Inflammatory macrophage (primary cell): ENCODE data around the gene PRPSAP1.
A peak's percentile ranks its signal among the peaks of the same experiment; 100 is the strongest.
"Not testable (repeated sequence)": the region's sequence is repeated elsewhere in the genome, so short reads cannot be mapped to it uniquely, and the experiment has no call there.

Experiments used
- DNase-seq, 2 donors: peaks; one replicate each; pipeline ENCODE4 v3.0.0-alpha.2; 2020 to 2022

Gene PRPSAP1

DNA sequence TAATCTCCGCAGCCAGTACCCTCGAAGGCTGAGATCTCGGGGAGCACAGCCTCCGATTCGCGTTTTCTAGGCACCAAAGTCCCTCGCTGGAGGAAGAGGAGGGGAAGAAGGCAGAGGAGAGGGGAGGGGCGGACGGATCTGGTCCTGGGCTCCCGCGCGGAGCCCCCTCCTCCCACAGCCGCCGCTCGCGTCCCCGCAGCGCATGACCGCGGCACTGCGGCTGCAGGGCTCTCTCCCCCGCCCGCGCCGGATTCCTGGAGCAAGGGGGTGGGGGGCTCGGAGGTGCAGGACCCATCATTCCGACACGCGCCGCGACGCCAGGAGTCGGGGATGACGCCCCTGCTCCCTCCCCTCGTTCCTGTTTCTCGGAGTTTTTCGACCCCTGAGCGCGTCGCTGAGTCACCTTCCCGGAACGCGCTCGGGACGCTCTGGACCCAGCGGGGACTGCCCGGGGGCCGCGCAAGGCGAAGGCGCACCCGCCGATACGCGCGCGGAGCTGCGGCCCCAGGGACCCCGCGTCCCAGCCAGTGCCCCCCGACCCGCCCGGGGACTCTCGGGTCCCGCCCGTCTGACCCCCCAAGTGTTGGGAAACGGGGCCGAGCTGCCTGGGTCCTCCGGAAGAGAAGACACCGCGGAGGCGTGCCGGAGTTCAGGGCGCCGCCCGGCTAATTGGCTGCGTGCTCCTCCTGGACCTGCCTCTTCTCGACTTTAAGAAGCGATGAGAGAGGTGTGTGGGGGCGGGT, 29.3 kb upstream of the PRPSAP1 start:
- DNase-seq, result peak; percentile 50 to 63

DNA sequence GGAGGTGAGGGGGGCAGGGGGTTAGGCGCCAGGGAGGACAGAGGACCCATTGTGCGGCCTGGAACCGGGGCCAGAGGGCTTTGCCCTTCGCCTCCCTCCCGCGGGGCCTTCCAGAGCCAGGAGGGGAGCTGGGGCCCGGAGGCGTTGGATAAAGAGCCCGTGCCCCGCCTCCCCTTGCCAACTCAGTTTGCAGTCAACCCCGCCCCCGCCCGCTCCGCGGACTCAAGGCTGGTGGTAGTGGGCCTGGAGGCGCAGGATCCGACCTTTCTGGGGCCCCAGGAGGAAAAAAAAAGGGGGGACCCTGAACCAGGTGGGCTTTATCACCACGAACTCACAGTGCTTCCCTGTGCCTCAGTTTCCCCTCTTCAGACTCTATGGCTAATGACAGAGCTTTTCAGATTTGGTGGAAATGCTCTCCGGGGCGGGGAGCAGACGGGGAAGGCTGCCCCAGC, 28.7 kb upstream of the PRPSAP1 start:
- DNase-seq, result peak in 1 of 2 donors; percentile 28

- DNase-seq, result peak; percentile 67 to 80
Measured at GRCh38 chr17:76381633-76382350, 28.1 kb upstream of the PRPSAP1 start.

DNA sequence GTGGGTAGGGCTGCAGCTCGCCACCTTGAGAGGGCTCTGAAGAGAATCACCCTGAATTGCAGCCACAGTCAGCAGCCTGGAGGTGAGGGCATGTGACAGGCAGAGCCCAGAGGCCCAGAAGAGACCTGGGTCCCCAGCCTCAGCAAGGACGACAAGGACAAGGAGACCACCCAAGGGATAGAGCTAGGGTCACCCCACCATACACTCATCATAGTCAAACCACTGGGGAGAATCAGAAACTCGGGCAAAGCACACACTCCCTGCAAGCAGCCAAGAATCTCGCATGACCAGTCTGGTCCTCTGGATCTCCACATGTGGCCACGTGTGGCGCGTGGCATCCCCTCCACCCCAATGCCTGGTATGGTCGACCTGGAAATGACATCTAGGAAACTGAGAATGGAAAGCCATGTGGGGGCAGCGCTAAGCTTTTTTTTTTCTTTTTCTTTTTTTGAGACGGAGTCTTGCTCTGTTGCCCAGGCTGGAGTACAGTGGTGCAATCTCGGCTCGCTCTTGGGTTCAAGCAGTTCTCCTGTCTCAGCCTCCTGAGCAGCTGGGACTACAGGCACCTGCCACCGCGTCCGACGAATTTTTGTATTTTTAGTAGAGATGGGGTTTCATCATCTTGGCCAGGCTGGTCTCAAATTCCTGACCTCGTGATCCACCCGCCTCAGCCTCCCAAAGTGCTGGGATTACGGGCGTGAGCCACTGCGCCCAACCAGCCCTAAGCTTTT, 26.1 kb upstream of the PRPSAP1 start:
- no peak for DNase-seq

DNA sequence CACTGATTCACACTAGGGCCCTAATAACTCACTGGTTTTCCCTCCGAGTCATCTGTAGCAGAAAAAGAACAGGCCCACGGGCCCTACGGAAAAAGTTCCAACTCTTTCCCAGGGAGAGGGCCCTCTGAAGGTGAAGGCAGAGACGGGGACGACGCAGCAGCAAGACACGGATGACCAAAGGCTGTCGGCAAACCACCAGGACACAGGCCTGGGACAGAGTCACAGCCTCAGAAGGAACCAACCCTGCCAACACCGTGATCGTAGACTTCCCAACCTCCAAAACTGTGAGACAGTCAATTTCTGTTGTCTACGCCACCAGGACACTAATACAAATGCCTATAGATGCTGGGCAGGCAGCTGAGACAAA, 25.5 kb upstream of the PRPSAP1 start:
- DNase-seq, result no peak

- DNase-seq, result no peak
Measured at GRCh38 chr17:76378548-76379274, 25.0 kb upstream of the PRPSAP1 start.

GRCh38 chr17:76376318-76377133, 22.8 kb upstream of the PRPSAP1 start:
- DNase-seq, result no peak

DNA sequence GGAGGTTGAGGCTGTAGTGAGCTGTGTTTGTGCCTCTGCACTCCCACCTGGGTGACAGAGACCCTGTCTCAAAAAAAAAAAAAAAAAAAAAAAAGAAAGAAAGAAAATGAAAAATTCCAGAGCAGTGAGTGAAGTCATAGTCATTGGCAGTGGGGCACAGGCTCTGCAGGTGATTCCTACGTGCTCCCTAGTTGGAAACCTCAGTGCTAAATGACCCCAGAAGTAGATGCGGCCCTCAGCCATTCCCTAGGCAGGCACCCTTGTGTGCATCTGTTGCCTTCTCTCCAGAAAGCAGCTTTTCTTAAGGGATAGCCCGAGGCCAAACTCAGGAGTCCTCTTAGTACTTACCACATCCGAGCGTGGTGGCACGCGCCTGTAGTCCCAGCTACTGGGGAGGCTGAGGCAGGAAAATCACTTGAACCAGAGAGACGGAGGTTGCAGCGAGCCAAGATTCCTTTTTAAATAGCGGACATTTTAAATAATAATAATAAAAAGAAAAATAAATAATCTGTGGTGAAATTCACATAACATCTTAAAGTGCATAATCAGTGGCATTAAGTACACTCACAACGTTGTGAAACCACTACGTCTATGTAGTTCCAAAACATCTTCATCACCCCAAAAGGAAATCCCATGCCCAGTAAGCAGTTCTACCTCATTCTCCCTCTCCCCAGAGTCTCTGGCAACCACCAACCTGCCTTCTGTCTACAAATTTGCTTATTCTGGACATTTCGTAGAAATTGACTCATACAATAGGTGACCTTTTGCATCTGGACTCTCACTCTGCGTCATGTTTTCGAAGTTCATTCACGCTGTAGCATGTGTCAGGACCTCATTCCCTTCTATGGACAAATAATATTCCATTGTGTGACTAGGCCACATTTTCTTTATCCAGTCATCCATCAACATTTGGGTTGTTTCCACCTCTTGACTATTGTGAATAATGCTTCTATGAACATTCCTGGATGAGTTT, 18.2 kb upstream of the PRPSAP1 start:
- no peak for DNase-seq

DNA sequence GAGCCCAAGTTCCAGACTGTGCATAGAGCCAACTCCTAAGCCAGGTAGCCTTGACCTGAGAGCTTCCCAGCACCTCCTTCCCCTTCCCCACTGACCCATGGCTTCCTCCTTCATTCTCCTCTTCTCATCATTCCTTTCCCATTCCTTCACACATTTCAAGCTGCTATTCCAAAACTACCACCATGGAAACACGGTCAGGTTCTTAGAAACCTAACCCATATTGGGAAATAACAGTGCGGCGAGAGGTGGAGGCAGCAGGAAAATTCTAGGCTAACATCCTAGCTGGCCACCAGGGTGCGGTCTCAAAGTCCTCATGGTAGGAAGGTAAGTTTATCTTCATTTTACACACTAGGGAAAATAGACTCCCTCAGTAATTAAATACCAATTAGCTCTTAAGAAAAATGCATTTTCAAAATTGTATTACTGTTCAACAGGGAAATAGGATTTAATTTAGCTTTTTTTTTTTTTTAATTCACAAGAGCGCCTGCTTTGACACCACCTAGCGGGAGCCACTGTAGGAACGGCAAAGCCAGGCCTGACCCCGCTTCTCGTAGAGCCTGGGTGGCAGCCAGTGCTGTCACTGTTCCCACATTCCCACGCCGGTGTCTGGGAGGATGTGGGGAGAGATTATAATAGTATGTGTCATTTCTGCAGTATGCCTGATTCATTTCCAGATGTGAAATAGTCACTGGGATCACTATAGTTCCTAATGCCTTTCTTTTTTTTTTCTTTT, 16.7 kb upstream of the PRPSAP1 start:
- no peak for DNase-seq

DNA sequence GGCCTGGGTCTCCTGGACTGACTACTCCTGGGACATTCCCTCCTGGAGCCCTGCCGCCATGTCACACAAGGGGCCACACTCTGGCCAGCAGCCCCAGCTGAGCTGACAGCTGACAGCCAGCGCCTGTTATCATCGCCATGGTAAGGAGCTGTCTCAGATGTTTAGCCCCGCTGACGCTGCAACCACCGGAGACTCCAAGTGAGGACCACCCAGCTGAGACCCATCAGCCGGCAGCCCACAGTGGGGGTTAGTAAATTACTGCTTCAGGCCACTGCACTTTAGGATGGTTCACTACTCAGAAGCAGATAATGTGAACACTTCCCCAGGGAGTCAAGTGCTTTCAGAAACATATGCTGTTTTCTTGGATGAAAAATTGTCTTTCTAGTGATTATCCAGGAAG, 16.1 kb upstream of the PRPSAP1 start:
- no peak for DNase-seq

DNA sequence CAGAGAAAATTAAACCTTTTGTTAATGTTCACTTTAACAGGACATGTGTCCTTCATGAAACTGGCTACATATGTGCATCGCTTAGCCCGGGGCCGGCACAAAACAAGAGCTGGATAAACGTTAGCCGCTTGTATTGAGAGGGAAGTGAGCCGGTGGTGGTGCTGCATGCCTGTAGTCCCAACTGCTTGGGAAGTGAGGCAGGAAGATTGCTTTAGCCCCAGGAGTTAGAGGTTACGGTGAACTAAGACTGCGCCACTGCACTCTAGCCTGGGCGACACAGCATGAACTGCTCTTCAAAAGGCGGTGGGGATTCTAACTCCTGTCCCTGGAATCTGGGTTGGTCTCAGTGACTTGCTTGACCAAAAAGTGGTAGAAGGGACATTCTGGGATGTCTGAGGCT, 15.7 kb upstream of the PRPSAP1 start:
- DNase-seq, result no peak

GRCh38 chr17:76368545-76368944, 14.8 kb upstream of the PRPSAP1 start:
- DNase-seq, result no peak

- no peak for DNase-seq
Measured at GRCh38 chr17:76367642-76368041, 13.9 kb upstream of the PRPSAP1 start.

- DNase-seq, result no peak
Measured at GRCh38 chr17:76366247-76366646, 12.5 kb upstream of the PRPSAP1 start.

- peak; percentile 29 to 32 for DNase-seq
Measured at GRCh38 chr17:76365256-76365903, 11.7 kb upstream of the PRPSAP1 start.

DNA sequence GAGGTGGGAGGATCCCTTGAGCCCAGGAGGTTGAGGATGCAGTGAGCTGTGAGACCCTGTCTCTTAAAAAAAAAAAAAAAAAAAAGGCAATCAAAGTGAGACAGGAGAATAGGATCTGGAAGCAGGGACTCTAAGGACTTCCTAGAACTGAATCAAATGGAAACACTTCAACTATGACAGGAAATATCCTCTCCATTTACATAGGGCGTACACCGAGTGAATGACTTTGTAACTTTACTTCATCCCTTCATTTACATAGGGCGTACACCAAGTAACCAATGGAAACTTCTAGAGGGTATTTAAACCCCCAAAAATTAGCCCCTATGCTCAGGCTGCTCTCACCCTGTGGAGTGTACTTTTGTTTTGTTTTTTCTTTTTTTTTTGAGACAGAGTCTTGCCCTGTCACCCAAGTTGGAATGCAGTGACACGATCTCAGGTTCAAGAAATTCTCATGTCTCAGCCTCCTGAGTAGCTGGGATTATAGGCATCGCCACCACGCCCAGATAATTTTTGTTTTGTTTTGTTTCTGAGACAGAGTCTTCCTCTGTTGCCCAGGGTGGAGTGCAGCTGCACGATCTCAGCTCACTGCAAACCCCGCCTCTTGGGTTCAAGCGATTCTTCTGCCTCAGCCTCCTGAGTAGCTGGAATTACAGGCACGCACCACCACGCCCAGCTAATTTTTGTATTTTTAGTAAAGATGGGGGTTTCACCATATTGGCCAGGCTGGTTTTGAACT, 9.6 kb upstream of the PRPSAP1 start:
- no peak for DNase-seq

DNA sequence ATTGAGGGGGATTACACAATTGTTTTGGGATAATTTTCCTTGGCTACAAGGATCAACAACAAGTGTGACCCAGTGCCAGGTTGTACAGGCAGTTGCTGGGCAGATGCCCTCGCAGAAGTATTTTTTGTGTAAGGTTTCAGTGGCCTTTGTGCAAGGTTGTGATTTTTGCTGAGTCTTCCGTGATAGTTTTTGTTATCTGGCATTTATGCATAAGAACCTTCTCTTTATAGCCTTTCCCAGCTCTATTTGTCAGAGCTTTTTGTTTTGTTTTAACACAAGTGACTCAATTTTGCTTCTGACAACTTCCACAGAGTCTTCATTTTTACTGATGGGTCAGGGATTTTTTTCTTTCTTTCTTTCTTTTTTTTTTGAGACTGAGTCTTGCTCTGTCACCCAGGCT, 6.7 kb upstream of the PRPSAP1 start:
- no peak for DNase-seq

DNA sequence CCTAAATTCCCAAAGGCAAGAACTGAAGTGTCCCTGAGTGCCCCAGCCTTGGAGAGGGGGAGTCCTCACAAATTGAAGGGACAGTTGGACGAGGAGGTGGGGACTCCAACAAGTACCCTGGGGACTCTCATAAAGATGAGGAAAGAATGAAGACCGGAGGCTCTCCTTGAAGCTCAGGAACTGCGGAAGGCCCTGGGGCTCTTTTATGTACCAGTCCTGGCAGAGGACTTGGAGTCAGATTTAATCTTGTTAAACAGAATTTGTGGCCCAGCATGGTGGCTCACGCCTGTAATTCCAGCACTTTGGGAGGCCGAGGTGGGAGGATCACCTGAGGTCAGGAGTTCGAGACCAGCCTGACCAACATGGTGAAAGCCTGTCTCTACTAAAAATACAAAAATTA, 6.1 kb upstream of the PRPSAP1 start:
- DNase-seq, result not testable (repeated sequence)

DNA sequence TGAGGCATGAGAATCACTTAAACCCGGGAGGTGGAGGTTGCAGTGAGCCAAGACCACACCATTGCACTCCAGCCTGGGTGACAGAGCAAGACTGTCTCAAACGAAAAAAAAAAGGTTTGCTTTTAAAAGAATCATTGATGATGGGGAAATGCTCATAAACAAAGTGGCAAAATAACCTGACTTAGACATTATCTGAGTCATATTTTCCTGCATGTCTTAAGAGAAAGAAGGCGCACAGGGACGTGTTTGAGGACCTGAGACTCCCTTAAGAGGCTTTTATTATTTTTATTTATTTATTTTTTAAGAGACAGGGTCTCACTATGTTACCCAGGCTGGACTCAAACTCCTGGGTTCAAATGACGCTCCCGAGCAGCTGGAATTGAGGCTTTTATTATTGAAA, 5.7 kb upstream of the PRPSAP1 start:
- DNase-seq, result no peak
